IMR-90 (cell line): Measurements from ENCODE around the gene CROCC2. TPM values are rescaled to one million over a fixed set of nuclear protein-coding genes. Genes with fewer than 3 reads are reported as not detected.

ENCODE experiments used
- ATAC-seq: fragments of 200-7000 bp; cut with Tn5 transposase; 2 replicates; pipeline ENCODE4 v1.9.1; 2020; ENCODE audit warnings: low read depth, mild to moderate bottlenecking, moderate library complexity
- BruUV-seq: library from RNA; stranded (reverse); fragments of 400-500 nt; replicated peaks from 2 replicates; lab custom pipeline; 2021; lab: Mats Ljungman, UMichigan
- CTCF ChIA-PET: fragments of 300-600 bp; formaldehyde crosslinking; extraction: SDS; loops from one replicate; lab custom pipeline; 2021; ENCODE audit warnings: antibody characterized with exemption; lab: Yijun Ruan, JAX
- POLR2A ChIA-PET: fragments of 300-600 bp; sonication (Branson Sonifier 250); formaldehyde crosslinking; loops from one replicate; lab custom pipeline; 2022; ENCODE audit warnings: antibody characterized with exemption; ENCODE audit not compliant: unreplicated experiment; lab: Charles Lee
- DNase-seq: peaks from one replicate; pipeline ENCODE4 v3.0.0; 2013
- H2AFZ ChIP-seq: replicated peaks from 2 replicates; pipeline ENCODE3; 2013; ENCODE audit warnings: low read length, mild to moderate bottlenecking; ENCODE audit not compliant: poor library complexity
- H2AK5ac ChIP-seq: 2 replicates; pipeline ENCODE4 v1.6.1; 2013; ENCODE audit warnings: low read depth, low read length, inconsistent platforms
- H2AK9ac ChIP-seq: replicated peaks from 2 replicates; pipeline ENCODE3; 2013; ENCODE audit warnings: mild to moderate bottlenecking, low read depth, low read length, moderate library complexity; ENCODE audit not compliant: poor library complexity
- H2BK120ac ChIP-seq: 2 replicates; pipeline ENCODE4 v1.6.1; 2013; ENCODE audit warnings: low read depth, low read length, inconsistent platforms
- H2BK15ac ChIP-seq: 3 replicates; pipeline ENCODE4 v1.6.1; 2013; ENCODE audit warnings: low read depth, low read length, inconsistent platforms
- H2BK20ac ChIP-seq: 2 replicates; pipeline ENCODE4 v1.6.1; 2013; ENCODE audit warnings: low read depth, mild to moderate bottlenecking, inconsistent platforms, low read length, moderate library complexity
- H2BK5ac ChIP-seq: 2 replicates; pipeline ENCODE4 v1.6.1; 2013; ENCODE audit warnings: mild to moderate bottlenecking, low read depth, low read length, inconsistent platforms; ENCODE audit not compliant: poor library complexity, severe bottlenecking
- H3K14ac ChIP-seq: replicated peaks from 2 replicates; pipeline ENCODE4 v1.6.1; 2013; ENCODE audit warnings: low read depth, low read length, inconsistent platforms
- H3K18ac ChIP-seq: 2 replicates; pipeline ENCODE4 v1.6.1; 2013; ENCODE audit warnings: low read depth, low read length, control low read depth
- H3K23ac ChIP-seq: 2 replicates; pipeline ENCODE4 v1.6.1; 2013; ENCODE audit warnings: low read depth, low read length, inconsistent platforms
- H3K27ac ChIP-seq: 2 replicates; pipeline ENCODE4 v1.5.1; 2013; ENCODE audit warnings: mild to moderate bottlenecking, control low read depth, low read length; ENCODE audit not compliant: insufficient read depth
- H3K27me3 ChIP-seq: 2 replicates; pipeline ENCODE4 v1.6.1; 2013; ENCODE audit warnings: low read length; ENCODE audit not compliant: control insufficient read depth, insufficient read depth
- H3K36me3 ChIP-seq: 2 replicates; pipeline ENCODE4 v1.6.1; 2013; ENCODE audit warnings: low read length, mixed read lengths; ENCODE audit not compliant: control insufficient read depth, insufficient read depth
- H3K4ac ChIP-seq: 2 replicates; pipeline ENCODE4 v1.6.1; 2013; ENCODE audit warnings: low read depth, low read length, inconsistent platforms
- H3K4me1 ChIP-seq: 2 replicates; pipeline ENCODE4 v1.6.1; 2013; ENCODE audit warnings: low read length, mixed read lengths; ENCODE audit not compliant: control insufficient read depth, insufficient read depth
- H3K4me2 ChIP-seq: 2 replicates; pipeline ENCODE4 v1.6.1; 2013; ENCODE audit warnings: low read depth, mild to moderate bottlenecking, control low read depth, low read length, moderate library complexity
- H3K4me3 ChIP-seq: 2 replicates; pipeline ENCODE4 v1.5.1; 2013; ENCODE audit warnings: low read depth, mild to moderate bottlenecking, control low read depth, low read length, moderate library complexity; ENCODE audit not compliant: insufficient read depth
- H3K56ac ChIP-seq: 2 replicates; pipeline ENCODE4 v1.6.1; 2013; ENCODE audit warnings: low read length, inconsistent platforms; ENCODE audit not compliant: insufficient read depth; ENCODE audit errors: extremely low read depth
- H3K79me1 ChIP-seq, 2 experiments: 2 replicates each; pipeline ENCODE4 v1.6.1; 2013; ENCODE audit warnings: low read length in 2 of 2, inconsistent platforms in 1 of 2, low read depth in 1 of 2
- H3K9ac ChIP-seq: 2 replicates; pipeline ENCODE4 v1.6.1; 2013; ENCODE audit warnings: low read depth, low read length, control low read depth
- H3K9me1 ChIP-seq: 2 replicates; pipeline ENCODE4 v1.6.1; 2013; ENCODE audit warnings: low read length, inconsistent platforms; ENCODE audit not compliant: insufficient read depth
- H3K9me3 ChIP-seq: 2 replicates; pipeline ENCODE4 v1.6.1; 2013; ENCODE audit warnings: low read length; ENCODE audit not compliant: control insufficient read depth, insufficient read depth
- H4K20me1 ChIP-seq: 2 replicates; pipeline ENCODE4 v1.6.1; 2013; ENCODE audit warnings: low read length, inconsistent platforms; ENCODE audit not compliant: insufficient read depth
- H4K5ac ChIP-seq: 2 replicates; pipeline ENCODE4 v1.6.1; 2013; ENCODE audit warnings: mild to moderate bottlenecking, low read depth, low read length, control low read depth
- H4K8ac ChIP-seq, 2 experiments: 2 replicates each; pipeline ENCODE4 v1.6.1; 2013; ENCODE audit warnings: low read depth in 2 of 2, low read length in 2 of 2, control low read depth in 1 of 2, inconsistent platforms in 1 of 2
- H4K91ac ChIP-seq: 2 replicates; pipeline ENCODE4 v1.6.1; 2013; ENCODE audit warnings: low read depth, low read length, inconsistent platforms; ENCODE audit not compliant: insufficient read depth
- BHLHE40 ChIP-seq: fragments of 150-350 bp; IDR thresholded peaks from 2 replicates; pipeline ENCODE4 v1.6.1; 2016; ENCODE audit warnings: mild to moderate bottlenecking, low read depth, low read length
- CEBPB ChIP-seq: IDR thresholded peaks from 2 replicates; pipeline ENCODE4 v1.6.1; 2012; ENCODE audit warnings: low read depth, low read length, improper control_type of control experiment
- CHD1 ChIP-seq: IDR thresholded peaks from 2 replicates; pipeline ENCODE4 v1.6.1; 2012; ENCODE audit warnings: low read depth, low read length, improper control_type of control experiment
- CTCF ChIP-seq: conservative IDR thresholded peaks from 2 replicates; pipeline ENCODE4 v1.5.1; 2012; ENCODE audit warnings: mild to moderate bottlenecking, low read depth, low read length, improper control_type of control experiment
- ELK1 ChIP-seq: fragments of 150-350 bp; IDR thresholded peaks from 2 replicates; pipeline ENCODE4 v1.6.1; 2016; ENCODE audit warnings: low read depth, mild to moderate bottlenecking, low read length, moderate library complexity, borderline replicate concordance
- FOS ChIP-seq: fragments of 150-350 bp; IDR thresholded peaks from 2 replicates; pipeline ENCODE4 v1.6.1; 2016; ENCODE audit warnings: low read depth, low read length
- MAFK ChIP-seq: IDR thresholded peaks from 2 replicates; pipeline ENCODE4 v1.6.1; 2012; ENCODE audit warnings: low read depth, low read length, improper control_type of control experiment
- MAZ ChIP-seq: IDR thresholded peaks from 2 replicates; pipeline ENCODE4 v1.6.1; 2012; ENCODE audit warnings: low read depth, mild to moderate bottlenecking, low read length, improper control_type of control experiment, moderate library complexity, borderline replicate concordance
- MXI1 ChIP-seq: IDR thresholded peaks from 2 replicates; pipeline ENCODE4 v1.6.1; 2012; ENCODE audit warnings: low read depth, mild to moderate bottlenecking, low read length, moderate library complexity, borderline replicate concordance
- NFE2L2 ChIP-seq: fragments of 150-350 bp; IDR thresholded peaks from 2 replicates; pipeline ENCODE4 v1.6.1; 2016; ENCODE audit warnings: low read depth, mild to moderate bottlenecking, low read length
- POLR2A ChIP-seq: IDR thresholded peaks from 2 replicates; pipeline ENCODE4 v1.6.1; 2012; ENCODE audit warnings: mild to moderate bottlenecking, low read depth, low read length
- RAD21 ChIP-seq: IDR thresholded peaks from 2 replicates; pipeline ENCODE4 v1.6.1; 2012; ENCODE audit warnings: low read length, improper control_type of control experiment
- RCOR1 ChIP-seq: IDR thresholded peaks from 2 replicates; pipeline ENCODE4 v1.6.1; 2012; ENCODE audit warnings: mild to moderate bottlenecking, low read length, improper control_type of control experiment; ENCODE audit not compliant: insufficient replicate concordance
- RFX5 ChIP-seq: IDR thresholded peaks from 2 replicates; pipeline ENCODE4 v1.8.0; 2012; ENCODE audit warnings: low read depth, mild to moderate bottlenecking, low read length, moderate library complexity
- SMC3 ChIP-seq: fragments of 150-350 bp; IDR thresholded peaks from 2 replicates; pipeline ENCODE4 v1.6.1; 2016; ENCODE audit warnings: low read depth, mild to moderate bottlenecking, antibody characterized with exemption, low read length, moderate library complexity
- WGBS, 2 experiments: methylation state at CpG; one replicate each; pipeline versions ENCODE4 v1.1.5 to v1.1.7; 2013; ENCODE audit warnings: missing lambda C conversion rate in 2 of 2; ENCODE audit not compliant: insufficient read length in 1 of 2; ENCODE audit errors: extremely low coverage in 2 of 2; 5-methylcytosine and 5-hydroxymethylcytosine counted together
- dilution Hi-C: fragments of 300-500 bp; cut with HindIII; formaldehyde crosslinking; loops from one replicate; pipeline ENCODE4 v1.14.3; 2018; ENCODE audit warnings: low sequenced_read_pairs; ENCODE audit not compliant: unreplicated experiment
- in situ Hi-C: fragments of 300-500 bp; cut with MboI; formaldehyde crosslinking; loops from 3 replicates; pipeline ENCODE4 v1.14.3; 2019; ENCODE audit warnings: low sequenced_read_pairs, inconsistent platforms, mixed read lengths
- intact Hi-C: fragments of 100-400 bp; cut with micrococcal nuclease; formaldehyde crosslinking; loops from 2 replicates; pipeline ENCODE4 v1.10.0; 2022
- polyA plus RNA-seq, 3 experiments: library from polyadenylated mRNA; depleted of rRNA; stranded (reverse); fragments of >200 nt; gene quantifications; 2 replicates each; pipeline ENCODE4 v1.2.3, GENCODE V29; 2012; ENCODE audit warnings: low replicate concordance in 1 of 3
- total RNA-seq: library from RNA; depleted of rRNA; stranded (reverse); fragments of >200 nt; gene quantifications from 2 replicates; pipeline ENCODE4 v1.2.3, GENCODE V29; 2012
- TF ChIP-seq, protein P1 (sequence below): fragments of 150-350 bp; IDR thresholded peaks from 2 replicates; pipeline ENCODE4 v1.6.1; 2017; ENCODE audit warnings: mild to moderate bottlenecking, antibody characterized with exemption, low read length, low read depth

The CROCC2 gene
- total and polyA plus RNA-seq, 2 of the 4 experiments (the other 2 are of a cell fraction), result not detected

- no peak overlapping the region for H2AK5ac ChIP-seq
- no peak overlapping the region for H2BK15ac ChIP-seq
- no peak overlapping the region for H4K91ac ChIP-seq
- no TSS peak for BruUV-seq
- no peak overlapping the region for H3K18ac ChIP-seq
- ChIA-PET CTCF (no interaction called here), POLR2A (no interaction called here)
- H3K27me3 ChIP-seq, result peaks cover 5% of the 10 kb centered on the region; the same call in 1 of the 2 replicates
- intact Hi-C loops (no loop called here), in situ Hi-C loops (no loop called here), dilution Hi-C loops (no loop called here)
- no peaks in the 10 kb centered on the region for H3K9me3 ChIP-seq
- H3K9ac ChIP-seq, result no peak overlapping the region
- no peak overlapping the region for H4K8ac ChIP-seq
- H2AK9ac ChIP-seq, result no peak overlapping the region
- TF ChIP-seq SMC3 (no peak), CHD1 (no peak), CTCF (no peak), MAFK (no peak), BHLHE40 (no peak), FOS (no peak), POLR2A (no peak), ELK1 (no peak), RAD21 (no peak), MAZ (no peak), MXI1 (no peak), RFX5 (no peak), NFE2L2 (no peak), RCOR1 (no peak), CEBPB (no peak)
- TF ChIP-seq, protein P1, sequence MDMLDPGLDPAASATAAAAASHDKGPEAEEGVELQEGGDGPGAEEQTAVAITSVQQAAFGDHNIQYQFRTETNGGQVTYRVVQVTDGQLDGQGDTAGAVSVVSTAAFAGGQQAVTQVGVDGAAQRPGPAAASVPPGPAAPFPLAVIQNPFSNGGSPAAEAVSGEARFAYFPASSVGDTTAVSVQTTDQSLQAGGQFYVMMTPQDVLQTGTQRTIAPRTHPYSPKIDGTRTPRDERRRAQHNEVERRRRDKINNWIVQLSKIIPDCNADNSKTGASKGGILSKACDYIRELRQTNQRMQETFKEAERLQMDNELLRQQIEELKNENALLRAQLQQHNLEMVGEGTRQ, result no peak
- no peak overlapping the region for H3K27ac ChIP-seq
- H2BK20ac ChIP-seq, result no peak overlapping the region
- no peak overlapping the region for H3K56ac ChIP-seq
- H2BK120ac ChIP-seq, result no peak overlapping the region
- ATAC-seq (peak; percentile 70), DNase-seq (peak; percentile 36)
- no peaks in the 10 kb centered on the region for H3K79me1 ChIP-seq
- WGBS, 2 experiments, result 73% methylated on average over 3 of the region's 17 CpGs; no CpG with 5 or more reads in 1 of the 2 experiments
- peak overlapping the region; percentile 8 for H2AFZ ChIP-seq
- no peak overlapping the region for H3K4me2 ChIP-seq
- no peaks in the 10 kb centered on the region for H4K20me1 ChIP-seq
- no peaks in the 10 kb centered on the region for H3K9me1 ChIP-seq
- no peaks in the 10 kb centered on the region; the same call in 1 of the 2 replicates for H3K4me1 ChIP-seq
- no peak overlapping the region for H3K4ac ChIP-seq
- H3K23ac ChIP-seq, result no peak overlapping the region
- H3K4me3 ChIP-seq, result no peak overlapping the region
- no peaks in the 10 kb centered on the region for H3K36me3 ChIP-seq
- H4K5ac ChIP-seq, result no peak overlapping the region
- no peak overlapping the region for H2BK5ac ChIP-seq
- no peak overlapping the region for H3K14ac ChIP-seq
These were observed 12.7 kb upstream of the CROCC2 start for GRCh38 chr2:240893363-240893844.
